ENCODE data around the gene ZNF554.

The ZNF554 gene

DNA sequence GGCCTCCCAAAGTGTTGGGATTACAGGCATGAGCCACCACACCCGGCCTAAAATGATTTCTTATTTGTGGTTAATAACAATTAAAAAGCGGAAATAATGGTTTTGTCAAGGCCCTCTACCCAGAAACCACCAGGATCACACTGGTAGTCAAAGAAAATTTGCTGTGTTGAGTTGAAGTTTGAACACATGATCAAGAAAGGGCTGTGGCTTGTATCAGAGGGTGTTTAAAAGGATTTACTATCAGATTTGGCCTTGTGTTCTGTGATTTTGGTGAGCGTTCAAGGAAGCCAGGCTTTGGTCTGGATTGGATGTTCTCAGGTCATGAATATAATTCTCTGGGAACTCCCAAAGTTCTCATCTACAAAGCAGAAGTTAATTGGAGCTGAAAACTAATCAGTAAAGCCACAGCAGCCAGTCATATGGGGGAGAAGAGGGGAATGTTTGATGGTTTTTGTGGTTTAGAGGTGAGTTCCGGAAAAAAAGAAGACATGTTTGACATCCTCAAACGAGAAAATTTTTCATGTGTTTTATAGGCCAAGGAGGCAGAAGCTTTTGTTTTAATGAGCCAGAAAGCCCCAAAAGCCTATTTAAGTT is 36.9 kb downstream of the ZNF554 start:
- TF ChIP-seq, protein P1, sequence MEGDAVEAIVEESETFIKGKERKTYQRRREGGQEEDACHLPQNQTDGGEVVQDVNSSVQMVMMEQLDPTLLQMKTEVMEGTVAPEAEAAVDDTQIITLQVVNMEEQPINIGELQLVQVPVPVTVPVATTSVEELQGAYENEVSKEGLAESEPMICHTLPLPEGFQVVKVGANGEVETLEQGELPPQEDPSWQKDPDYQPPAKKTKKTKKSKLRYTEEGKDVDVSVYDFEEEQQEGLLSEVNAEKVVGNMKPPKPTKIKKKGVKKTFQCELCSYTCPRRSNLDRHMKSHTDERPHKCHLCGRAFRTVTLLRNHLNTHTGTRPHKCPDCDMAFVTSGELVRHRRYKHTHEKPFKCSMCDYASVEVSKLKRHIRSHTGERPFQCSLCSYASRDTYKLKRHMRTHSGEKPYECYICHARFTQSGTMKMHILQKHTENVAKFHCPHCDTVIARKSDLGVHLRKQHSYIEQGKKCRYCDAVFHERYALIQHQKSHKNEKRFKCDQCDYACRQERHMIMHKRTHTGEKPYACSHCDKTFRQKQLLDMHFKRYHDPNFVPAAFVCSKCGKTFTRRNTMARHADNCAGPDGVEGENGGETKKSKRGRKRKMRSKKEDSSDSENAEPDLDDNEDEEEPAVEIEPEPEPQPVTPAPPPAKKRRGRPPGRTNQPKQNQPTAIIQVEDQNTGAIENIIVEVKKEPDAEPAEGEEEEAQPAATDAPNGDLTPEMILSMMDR (IDR thresholded peaks at IDR 0.05; ENCODE audit: low read length, missing control alignments): no peak
- DNase-seq (ENCODE audit: low read depth): no peak
- no peak overlapping the region for H3K4me3 ChIP-seq (replicated peaks; ENCODE audit: low read depth, low read length)

DNA sequence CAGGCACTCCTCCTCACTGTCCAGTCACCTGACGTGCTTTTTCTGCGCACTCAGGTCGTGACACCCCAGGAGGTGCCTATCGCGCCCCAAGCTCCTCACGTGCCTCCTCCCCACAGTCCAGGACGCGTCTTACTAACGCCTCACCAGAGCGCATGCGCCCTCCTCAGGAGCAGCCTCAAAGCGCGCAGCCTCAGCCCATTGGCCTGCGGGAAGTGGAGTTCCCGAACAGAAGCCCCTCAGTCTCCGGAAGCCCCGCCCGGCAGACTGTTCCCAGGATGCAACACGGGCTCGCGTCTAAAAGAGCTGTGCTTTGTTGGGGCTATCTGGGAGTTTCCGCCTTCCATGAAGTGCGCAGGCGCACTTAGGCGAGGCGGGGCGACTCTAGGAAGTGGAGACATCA is 39.2 kb downstream of the ZNF554 start:
- no peak overlapping the region for H3K4me3 ChIP-seq (replicated peaks; ENCODE audit: low read depth, low read length)
- DNase-seq (ENCODE audit: low read depth): no peak
- TF ChIP-seq, protein P1 (IDR thresholded peaks at IDR 0.05; ENCODE audit: low read length, missing control alignments): no peak

DNA sequence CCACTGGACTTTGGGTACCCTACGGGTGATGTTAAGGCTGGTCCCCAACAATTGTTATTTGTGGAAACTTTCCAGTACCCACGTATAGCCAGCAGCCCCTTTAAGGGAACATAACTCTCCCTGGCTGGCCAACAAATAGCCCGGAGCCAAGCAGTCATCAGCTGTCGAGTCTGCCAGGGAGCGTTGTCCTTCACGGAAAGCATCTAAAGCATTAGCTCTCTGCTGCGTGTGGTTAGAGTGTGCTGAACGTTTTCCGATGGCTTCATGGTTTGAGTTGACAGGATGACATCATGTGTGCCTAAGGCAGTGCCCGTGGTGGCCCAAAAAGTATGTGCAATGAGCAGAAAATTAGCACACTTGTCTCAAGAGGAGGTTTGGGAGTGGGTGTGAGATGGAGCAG is 44.1 kb downstream of the ZNF554 start:
- TF ChIP-seq, protein P1 (IDR thresholded peaks at IDR 0.05; ENCODE audit: low read length, missing control alignments): no peak
- no peak overlapping the region for H3K4me3 ChIP-seq (replicated peaks; ENCODE audit: low read depth, low read length)
- DNase-seq (ENCODE audit: low read depth): no peak

DNA sequence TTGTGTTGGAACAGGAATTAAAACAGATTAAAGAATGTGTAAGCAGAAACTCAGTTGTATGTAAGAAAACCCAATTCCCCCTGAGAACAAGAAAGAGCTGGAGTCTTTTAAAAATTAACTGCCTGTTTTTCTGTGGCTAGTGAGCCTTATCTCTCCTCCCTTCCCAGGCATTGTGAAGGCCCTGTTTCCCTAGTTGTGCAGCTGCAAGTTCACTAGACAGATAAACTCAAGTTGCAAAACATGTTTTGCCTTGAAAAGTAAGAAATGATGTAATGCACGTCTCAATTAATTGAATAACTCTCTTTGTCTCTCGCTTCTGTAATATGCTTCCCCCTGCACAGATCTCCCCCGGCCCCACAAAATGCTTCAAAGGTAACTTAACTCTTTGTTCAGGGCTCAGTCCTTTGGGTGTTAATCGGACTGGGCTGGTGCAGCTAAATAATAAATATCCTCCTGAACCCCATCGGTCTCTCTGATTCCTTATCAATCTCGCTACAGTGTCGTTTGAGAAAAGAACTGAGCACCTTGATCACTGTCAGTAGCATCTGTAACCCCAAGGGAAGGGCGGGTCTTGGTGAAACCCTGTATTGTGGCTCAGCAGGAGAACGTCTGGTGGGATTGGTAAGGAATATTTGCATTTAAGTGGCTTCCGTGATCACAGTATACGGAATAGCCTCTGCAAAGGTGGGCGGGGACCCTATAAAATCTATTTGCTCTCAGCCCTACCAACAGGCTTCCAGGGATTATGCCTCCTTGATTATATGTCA is 45.8 kb downstream of the ZNF554 start:
- TF ChIP-seq, protein P1 (IDR thresholded peaks at IDR 0.05; ENCODE audit: low read length, missing control alignments): no peak
- H3K4me3 ChIP-seq (replicated peaks; ENCODE audit: low read depth, low read length): no peak overlapping the region
- DNase-seq (ENCODE audit: low read depth): no peak

DNA sequence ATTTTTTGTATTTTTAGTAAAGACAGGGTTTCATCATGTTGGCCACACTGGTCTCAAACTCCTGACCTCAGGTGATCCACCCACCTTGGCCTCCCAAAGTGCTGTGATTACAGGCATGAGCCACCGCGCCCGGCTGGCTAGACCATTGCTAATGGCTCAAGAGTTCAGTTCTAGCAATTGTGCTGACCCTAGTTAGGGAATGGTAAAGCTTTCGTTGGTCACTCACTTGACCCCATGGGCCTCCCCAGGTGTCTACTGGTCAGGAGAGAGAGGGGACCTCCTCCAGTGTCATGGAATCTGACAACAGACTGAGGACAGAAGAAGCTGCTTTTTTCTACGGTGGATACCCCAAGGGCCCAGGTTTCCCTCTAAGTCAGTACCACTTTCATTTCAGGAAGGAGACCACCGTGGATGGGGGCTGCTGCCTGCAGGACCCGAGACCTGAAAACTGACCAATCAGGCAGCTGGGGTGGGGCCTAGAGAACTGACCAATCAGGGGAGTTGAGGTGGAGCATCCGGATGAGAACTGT is 46.9 kb downstream of the ZNF554 start:
- TF ChIP-seq, protein P1 (IDR thresholded peaks at IDR 0.05; ENCODE audit: low read length, missing control alignments): no peak
- H3K4me3 ChIP-seq (replicated peaks; ENCODE audit: low read depth, low read length): no peak overlapping the region
- DNase-seq (ENCODE audit: low read depth): no peak

DNA sequence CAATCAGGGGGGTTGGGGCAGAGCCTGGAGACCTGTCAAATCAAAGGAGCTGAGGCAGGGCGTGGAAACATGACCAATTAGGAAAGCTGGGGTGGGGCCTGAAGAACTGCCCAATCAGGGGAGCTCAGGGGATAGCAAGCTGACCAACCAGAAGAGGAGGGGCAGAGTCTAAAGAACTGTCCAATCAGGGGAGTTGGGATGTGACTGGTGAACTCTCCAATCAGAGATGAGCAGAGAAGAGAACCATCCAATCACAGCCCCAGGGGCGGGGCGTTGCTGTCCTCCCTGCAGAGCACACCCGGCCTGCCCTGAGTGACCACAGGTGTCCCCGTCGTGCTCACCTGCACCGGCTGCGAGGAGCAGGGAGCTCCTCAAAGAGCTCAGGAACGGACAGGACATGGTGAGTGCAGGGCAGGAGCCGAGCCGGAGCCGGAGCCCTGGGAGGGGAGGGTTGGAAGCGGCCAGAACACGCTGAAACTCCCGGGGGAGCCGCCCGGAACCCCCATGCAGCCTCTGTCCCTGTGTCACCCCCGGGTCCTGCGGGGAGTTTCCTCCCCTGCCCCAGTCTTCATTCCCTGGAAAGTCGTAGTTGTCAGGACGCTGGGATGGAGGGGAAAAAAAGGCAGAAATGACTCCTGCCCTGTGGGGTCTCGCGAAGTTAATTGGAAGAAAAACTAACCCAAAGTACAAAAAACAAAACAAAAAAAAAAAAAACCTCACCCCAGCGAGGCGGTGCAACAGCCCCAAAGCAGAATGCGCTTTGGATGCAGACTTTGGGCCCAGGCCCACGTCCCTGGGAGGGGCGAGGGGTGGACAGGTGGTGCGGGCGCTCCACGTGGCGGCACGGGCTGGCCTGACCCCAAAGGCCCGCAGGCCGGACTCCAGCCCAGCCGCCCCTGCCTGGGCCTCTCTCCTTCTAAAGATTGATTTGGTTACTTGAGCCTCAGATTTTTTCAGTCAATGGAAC is 47.6 kb downstream of the ZNF554 start, which contains the start of gene ZNF556:
TSS of gene ZNF556 (plus strand) at position 311 of the 967 bp plus-strand sequence. CDS start at position 398, 87 bp downstream.
- no peak within 1 kb of the TSS for H3K4me3 ChIP-seq (replicated peaks; ENCODE audit: low read depth, low read length)
- no peak for DNase-seq (ENCODE audit: low read depth)
- TF ChIP-seq, protein P1 (IDR thresholded peaks at IDR 0.05; ENCODE audit: low read length, missing control alignments): no peak

Measured in fibroblast of pulmonary artery (primary cell).